GM18508 (cell line): ENCODE data around the gene TJP1.
"Not testable (repeated sequence)": the region's sequence is repeated elsewhere in the genome, so short reads cannot be mapped to it uniquely, and the experiment has no call there.

ENCODE experiments used
- ATAC-seq: cut with Tn5 transposase; IDR thresholded peaks from one replicate; pipeline ENCODE4 v1.9.1; 2021; ENCODE audit warnings: moderate number of reproducible peaks; ENCODE audit not compliant: insufficient read depth, unreplicated experiment

Gene TJP1

GRCh38 chr15:29686445-29687203 is 135.6 kb downstream of the TJP1 start:
- no peak for ATAC-seq

DNA sequence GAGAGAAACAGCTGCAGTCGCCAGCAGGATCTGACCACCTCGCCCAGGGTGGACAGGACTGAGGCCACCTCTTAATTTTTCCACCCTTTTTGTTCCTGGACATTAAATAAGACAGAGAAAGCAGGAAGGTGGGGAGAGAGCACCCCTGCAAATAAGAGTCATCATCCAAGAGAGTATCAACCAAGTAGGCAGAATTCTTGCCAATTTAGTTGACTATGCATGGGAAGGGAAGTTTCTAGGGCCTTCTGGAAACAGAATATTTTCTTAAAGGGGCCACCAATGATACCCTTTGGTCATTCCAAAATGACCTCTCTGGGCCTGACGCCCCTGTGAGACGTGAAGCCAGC is 136.2 kb downstream of the TJP1 start:
- no peak for ATAC-seq

- no peak for ATAC-seq
Measured at GRCh38 chr15:29685156-29686078, 136.9 kb downstream of the TJP1 start.

GRCh38 chr15:29682781-29683180 is 139.5 kb downstream of the TJP1 start:
- ATAC-seq: no peak

DNA sequence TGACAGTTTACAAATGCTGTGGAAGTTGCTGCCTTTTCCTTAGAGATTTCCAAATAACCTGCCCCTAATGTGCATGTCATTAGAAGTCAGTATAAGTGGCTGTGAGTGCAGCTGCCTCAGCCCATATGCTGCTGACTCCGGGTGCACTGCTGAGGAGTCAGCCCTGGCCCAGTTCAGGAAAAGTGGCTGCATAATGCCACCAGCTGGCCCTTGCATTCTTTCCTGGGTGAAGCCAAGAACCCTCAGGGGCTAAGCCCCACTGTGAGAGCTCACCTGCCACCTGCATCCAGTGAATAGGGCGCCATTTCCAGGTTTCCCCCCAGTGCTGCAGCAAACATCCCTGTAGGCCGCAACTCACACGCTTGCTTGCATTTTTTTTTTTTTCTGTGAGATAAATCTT is 139.9 kb downstream of the TJP1 start:
- no peak for ATAC-seq

DNA sequence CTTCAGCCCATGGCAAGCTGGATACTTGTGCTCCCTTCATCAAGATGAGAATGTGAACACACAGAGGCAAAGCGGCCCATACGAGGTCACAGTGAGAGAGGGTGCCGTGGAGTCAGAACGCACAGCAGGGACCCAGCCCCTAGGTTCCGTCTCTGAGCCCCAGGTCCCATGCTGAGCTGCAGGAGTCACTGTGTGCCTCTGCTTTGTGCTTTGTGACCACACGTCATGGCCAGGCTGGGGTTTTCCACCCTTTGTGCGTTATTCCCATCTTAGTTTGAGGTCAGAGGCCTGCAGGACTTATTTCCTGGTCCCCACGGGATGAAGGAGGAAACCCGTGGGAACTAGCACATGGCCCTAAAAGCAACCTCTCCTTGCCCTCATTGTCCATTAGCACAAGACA is 140.3 kb downstream of the TJP1 start:
- no peak for ATAC-seq

- no peak for ATAC-seq
Measured at GRCh38 chr15:29681166-29681845, 141.0 kb downstream of the TJP1 start.

GRCh38 chr15:29680465-29681165 is 141.7 kb downstream of the TJP1 start:
- ATAC-seq: no peak

GRCh38 chr15:29678504-29679034 is 143.7 kb downstream of the TJP1 start:
- ATAC-seq: no peak

- ATAC-seq: no peak
Measured at GRCh38 chr15:29677871-29678461, 144.3 kb downstream of the TJP1 start.

- ATAC-seq: no peak
Measured at GRCh38 chr15:29677455-29677854, 144.8 kb downstream of the TJP1 start.

- ATAC-seq: no peak
Measured at GRCh38 chr15:29676961-29677402, 145.3 kb downstream of the TJP1 start.

GRCh38 chr15:29676374-29676960 is 145.8 kb downstream of the TJP1 start:
- not testable (repeated sequence) for ATAC-seq

DNA sequence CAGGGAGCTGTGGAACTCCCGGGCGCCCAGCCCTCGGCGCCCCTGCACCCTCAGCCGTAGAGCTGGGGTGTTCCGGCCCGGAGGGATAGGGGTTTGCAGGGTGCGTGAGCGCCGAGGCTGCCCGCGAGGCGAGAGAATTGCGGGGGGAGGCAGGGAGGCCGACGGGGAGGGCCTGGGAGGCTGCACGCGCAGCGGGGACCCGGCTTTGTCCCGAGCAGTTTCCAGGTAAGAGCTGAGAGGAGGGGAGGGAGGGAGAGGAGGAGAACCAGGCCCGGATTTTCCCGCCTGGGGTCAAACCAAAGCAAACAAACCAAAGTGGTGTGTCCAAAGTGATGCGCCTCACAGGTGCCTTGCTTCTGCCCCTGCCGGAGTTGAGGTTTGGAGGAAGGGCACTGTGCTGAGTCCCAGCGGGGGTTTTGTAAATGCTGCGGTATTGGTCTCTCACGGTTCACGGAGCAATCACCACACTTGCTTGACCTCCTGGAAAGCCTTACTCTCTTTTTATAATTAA is 146.4 kb downstream of the TJP1 start:
- ATAC-seq: no peak

DNA sequence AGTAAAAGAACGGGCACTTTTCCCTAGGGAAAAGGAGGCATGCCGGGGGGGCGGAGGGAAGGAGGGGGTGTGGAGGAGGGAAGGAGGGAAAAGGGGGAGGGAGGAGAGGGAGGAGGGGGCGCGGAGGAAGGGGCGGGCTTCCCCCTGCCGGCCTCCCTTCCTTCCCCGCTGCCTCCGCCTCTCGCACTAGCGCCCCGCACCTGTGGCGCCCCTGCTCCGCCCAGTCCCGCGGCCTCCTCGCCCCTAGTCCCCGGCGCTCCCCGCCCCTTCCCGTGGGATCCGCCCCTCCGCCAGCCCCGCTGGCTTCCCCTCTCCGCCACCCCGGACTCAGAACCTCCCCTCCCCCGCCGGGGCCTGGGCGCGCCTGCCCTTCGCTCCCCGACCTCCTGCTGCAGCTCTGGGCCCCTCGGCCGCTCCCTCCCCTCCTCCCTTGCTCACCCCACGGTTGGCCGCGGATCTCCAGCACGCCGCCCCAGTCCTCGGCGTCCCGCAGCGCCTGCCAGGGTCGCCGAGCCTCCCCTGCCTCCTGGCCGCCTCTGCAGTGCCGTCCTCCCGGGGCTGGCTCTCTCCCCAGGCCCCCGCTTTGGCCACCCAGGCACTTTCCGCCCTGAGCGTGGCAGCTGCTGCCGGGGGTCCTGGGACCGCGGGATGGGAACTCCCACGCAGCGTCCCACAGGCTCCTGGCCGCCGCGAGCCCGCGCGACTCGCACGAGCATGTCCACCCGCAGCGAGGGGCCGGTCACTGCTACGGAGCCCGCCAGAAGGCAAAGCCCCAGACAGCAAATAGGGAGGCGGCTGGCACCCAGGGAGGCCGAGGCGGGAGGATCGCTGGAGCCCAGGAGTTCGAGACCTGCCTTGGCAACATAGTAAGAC is 147.4 kb downstream of the TJP1 start:
- ATAC-seq: no peak

DNA sequence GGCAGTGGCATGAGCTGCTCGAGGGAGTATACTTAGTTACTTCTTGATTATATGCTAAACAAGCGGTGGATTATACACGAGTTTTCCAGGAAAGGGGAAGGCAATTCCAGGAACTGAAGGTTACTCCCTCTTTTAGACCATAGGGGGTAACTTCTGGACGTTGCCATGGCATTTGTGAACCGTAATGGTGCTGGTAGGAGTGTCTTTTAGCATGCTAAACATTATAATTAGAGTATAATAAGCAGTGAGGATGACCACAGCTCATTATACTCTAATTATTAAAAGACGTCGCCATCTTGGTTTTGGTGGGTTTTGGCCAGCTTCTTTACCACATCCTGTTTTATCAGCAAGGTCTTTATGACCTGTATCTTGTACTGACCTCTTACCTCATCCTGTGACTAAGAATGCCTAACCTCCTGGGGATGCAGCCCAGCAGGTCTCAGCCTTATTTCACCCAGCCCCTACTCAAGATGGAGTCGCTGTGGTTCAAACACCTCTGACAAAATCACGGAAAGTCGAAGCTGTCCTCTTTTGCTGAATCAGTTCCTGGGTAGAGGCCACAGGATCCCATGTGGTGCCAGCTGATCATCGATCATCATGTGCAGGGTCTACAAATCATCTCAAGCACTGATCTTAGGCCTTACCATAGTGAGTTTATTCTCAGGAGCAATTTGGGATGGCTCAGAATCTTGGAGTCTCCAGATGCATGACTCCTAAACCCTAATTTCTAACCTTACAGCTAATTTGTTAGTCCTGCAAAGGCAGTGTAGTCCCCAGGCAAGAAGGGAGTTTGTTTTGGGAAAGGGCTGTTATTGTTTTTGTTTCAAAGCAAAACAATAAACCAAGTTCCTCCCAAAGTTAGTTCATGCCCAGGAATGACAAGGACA is 149.1 kb downstream of the TJP1 start:
- ATAC-seq: no peak

DNA sequence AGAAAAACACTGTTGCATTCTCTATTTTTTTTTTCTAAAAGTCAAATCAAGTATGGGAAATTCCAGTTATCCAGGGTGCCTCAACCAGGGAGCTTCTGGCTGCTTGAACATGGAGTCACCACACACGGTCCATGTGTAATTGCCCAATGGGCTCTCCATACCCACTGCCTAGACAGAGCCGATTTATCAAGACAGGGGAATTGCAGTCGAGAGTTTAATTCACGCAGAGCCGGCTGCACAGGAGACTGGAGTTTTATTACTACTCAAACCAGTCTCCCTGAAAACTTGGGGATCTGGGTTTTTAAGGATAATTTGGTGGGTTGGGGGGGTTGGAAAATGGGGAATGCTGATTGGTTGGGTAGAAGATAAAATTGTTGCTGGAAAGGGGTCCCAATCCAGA is 149.8 kb downstream of the TJP1 start:
- no peak for ATAC-seq
